SK-N-SH (cell line): ENCODE results near the gene PLVAP. TPM values are rescaled to one million over a fixed set of nuclear protein-coding genes. Genes with fewer than 3 reads are reported as not detected.
A peak's percentile ranks its signal among the peaks of the same experiment; 100 is the strongest.

Source experiments
- CTCF ChIA-PET: fragments of 300-600, 350-600 bp; formaldehyde crosslinking; extraction: SDS; loops from one replicate; lab custom pipeline; 2021; lab: Yijun Ruan, JAX
- POLR2A ChIA-PET: fragments of 350-600 bp; sonication (Branson Sonifier 250); formaldehyde crosslinking; extraction: SDS; loops from one replicate; lab custom pipeline; 2020; ENCODE audit warnings: antibody characterized with exemption, inconsistent platforms; lab: Yijun Ruan, JAX
- DNase-seq: peaks from one replicate; pipeline ENCODE4 v3.0.0; 2012
- H2AFZ ChIP-seq: fragments of 200-600 bp; sonication (generic); 2 replicates; pipeline ENCODE4 v1.8.1; 2016; ENCODE audit warnings: antibody characterized with exemption, mild to moderate bottlenecking, low read depth
- H3F3A ChIP-seq: fragments of 200-600 bp; sonication (generic); replicated peaks from 2 replicates; pipeline ENCODE3; 2016; ENCODE audit warnings: antibody characterized with exemption, mild to moderate bottlenecking; ENCODE audit not compliant: insufficient read depth
- H3K27ac ChIP-seq, 2 experiments: fragments of 200-500 bp in 1 of 2; fragments of 200-600 bp in 1 of 2; sonication (Bioruptor generic) in 1 of 2; sonication (generic), shearing (Covaris generic) in 1 of 2; 2 replicates each; pipeline versions ENCODE4 v1.5.1 to v1.6.1; 2014 to 2016; ENCODE audit warnings: low read depth in 2 of 2, inconsistent platforms in 1 of 2, low read length in 1 of 2, mild to moderate bottlenecking in 1 of 2, mixed read lengths in 1 of 2
- H3K27me3 ChIP-seq: fragments of 200-600 bp; sonication (generic), shearing (Covaris generic); 2 replicates; pipeline ENCODE4 v1.6.1; 2016; ENCODE audit warnings: mixed run types; ENCODE audit not compliant: insufficient read depth
- H3K36me3 ChIP-seq, 2 experiments: fragments of 200-500 bp in 1 of 2; fragments of 200-600 bp in 1 of 2; sonication (Bioruptor generic) in 1 of 2; sonication (generic) in 1 of 2; replicated peaks in 1 of 2; 2 replicates each; pipeline versions ENCODE3 to v1.5.1; 2014 to 2016; ENCODE audit warnings: low read length in 1 of 2, mild to moderate bottlenecking in 1 of 2; ENCODE audit not compliant: insufficient read depth in 2 of 2, control insufficient read depth in 1 of 2
- H3K4me1 ChIP-seq, 2 experiments: fragments of 200-500 bp in 1 of 2; fragments of 200-600 bp in 1 of 2; sonication (Bioruptor generic) in 1 of 2; sonication (generic), shearing (Covaris generic) in 1 of 2; 2 replicates each; pipeline versions ENCODE4 v1.5.1 to v1.6.1; 2014 to 2016; ENCODE audit warnings: low read depth in 1 of 2, low read length in 1 of 2, mixed run types in 1 of 2; ENCODE audit not compliant: insufficient read depth in 2 of 2, control insufficient read depth in 1 of 2
- H3K4me2 ChIP-seq: fragments of 200-600 bp; sonication (generic), shearing (Covaris generic); 2 replicates; pipeline ENCODE4 v1.6.1; 2017; ENCODE audit warnings: mixed run types
- H3K4me3 ChIP-seq, 2 experiments: fragments of 200-500 bp in 1 of 2; fragments of 200-600 bp in 1 of 2; sonication (Bioruptor generic) in 1 of 2; sonication (generic), shearing (Covaris generic) in 1 of 2; 2 replicates each; pipeline versions ENCODE4 v1.5.1 to v1.8.1; 2014 to 2016; ENCODE audit warnings: low read depth in 2 of 2, inconsistent platforms in 1 of 2, low read length in 1 of 2, mild to moderate bottlenecking in 1 of 2, mixed read lengths in 1 of 2, moderate library complexity in 1 of 2
- H3K79me2 ChIP-seq: fragments of 200-600 bp; sonication (generic); 2 replicates; pipeline ENCODE4 v1.8.1; 2017; ENCODE audit warnings: mild to moderate bottlenecking; ENCODE audit not compliant: insufficient read depth
- H3K9ac ChIP-seq: fragments of 200-600 bp; sonication (generic); 2 replicates; pipeline ENCODE4 v1.6.1; 2017; ENCODE audit warnings: mixed run types
- H3K9me2 ChIP-seq: fragments of 200-600 bp; sonication (generic); 2 replicates; pipeline ENCODE4 v1.6.1; 2017; ENCODE audit warnings: mixed run types
- H3K9me3 ChIP-seq: fragments of 200-600 bp; sonication (generic); 2 replicates; pipeline ENCODE4 v1.6.1; 2017; ENCODE audit warnings: mixed run types, mild to moderate bottlenecking, moderate library complexity
- H4K20me1 ChIP-seq: fragments of 200-600 bp; sonication (generic); 2 replicates; pipeline ENCODE4 v1.6.1; 2017; ENCODE audit warnings: mild to moderate bottlenecking, mixed run types; ENCODE audit not compliant: insufficient read depth
- IRF3 ChIP-seq: fragments of 150-350 bp; IDR thresholded peaks from 2 replicates; pipeline ENCODE4 v1.6.1; 2016; ENCODE audit warnings: mild to moderate bottlenecking, low read depth, low read length
- MEF2A ChIP-seq: IDR thresholded peaks from 2 replicates; pipeline ENCODE4 v1.4.0; 2012; ENCODE audit warnings: low read depth, borderline replicate concordance
- NFIC ChIP-seq: IDR thresholded peaks from 2 replicates; pipeline ENCODE4 v1.4.0; 2012; ENCODE audit warnings: borderline replicate concordance
- PBX3 ChIP-seq: IDR thresholded peaks from 2 replicates; pipeline ENCODE4; 2012
- RCOR1 ChIP-seq: fragments of 150-350 bp; IDR thresholded peaks from 2 replicates; pipeline ENCODE4 v1.6.1; 2017; ENCODE audit warnings: antibody characterized with exemption, low read length
- RXRA ChIP-seq: IDR thresholded peaks from 2 replicates; pipeline ENCODE4 v1.4.0; 2012; ENCODE audit warnings: low read depth, mild to moderate bottlenecking, borderline replicate concordance
- SIN3A ChIP-seq: IDR thresholded peaks from 2 replicates; pipeline ENCODE4 v1.6.1; 2012; ENCODE audit warnings: low read depth, mild to moderate bottlenecking, low read length, moderate library complexity, borderline replicate concordance
- TCF12 ChIP-seq: IDR thresholded peaks from 2 replicates; pipeline ENCODE4 v1.4.0; 2012
- WGBS: methylation state at CpG from one replicate; pipeline ENCODE4 v1.1.6; 2017; ENCODE audit warnings: low lambda C conversion rate; 5-methylcytosine and 5-hydroxymethylcytosine counted together
- polyA plus RNA-seq, 3 experiments: library from polyadenylated mRNA; depleted of rRNA; stranded (reverse); fragments of >200 nt; gene quantifications; 2 replicates each; pipeline ENCODE4 v1.2.3, GENCODE V29; 2012
- TF ChIP-seq, protein P1 (sequence below): IDR thresholded peaks from 2 replicates; pipeline ENCODE4 v1.6.1; 2012; ENCODE audit warnings: mild to moderate bottlenecking, low read depth, low read length, moderate library complexity
- TF ChIP-seq, protein P2 (sequence below): fragments of 200-600 bp; sonication (generic); IDR thresholded peaks from 2 replicates; pipeline ENCODE4 v1.6.1; 2017; ENCODE audit warnings: antibody characterized with exemption, mild to moderate bottlenecking, moderate library complexity

Gene PLVAP
- polyA plus RNA-seq, 1 of the 3 experiments (the other 2 are of a cell fraction), result not detected

- TF ChIP-seq TCF12, result peak; percentile 97
- TF ChIP-seq, protein P1, sequence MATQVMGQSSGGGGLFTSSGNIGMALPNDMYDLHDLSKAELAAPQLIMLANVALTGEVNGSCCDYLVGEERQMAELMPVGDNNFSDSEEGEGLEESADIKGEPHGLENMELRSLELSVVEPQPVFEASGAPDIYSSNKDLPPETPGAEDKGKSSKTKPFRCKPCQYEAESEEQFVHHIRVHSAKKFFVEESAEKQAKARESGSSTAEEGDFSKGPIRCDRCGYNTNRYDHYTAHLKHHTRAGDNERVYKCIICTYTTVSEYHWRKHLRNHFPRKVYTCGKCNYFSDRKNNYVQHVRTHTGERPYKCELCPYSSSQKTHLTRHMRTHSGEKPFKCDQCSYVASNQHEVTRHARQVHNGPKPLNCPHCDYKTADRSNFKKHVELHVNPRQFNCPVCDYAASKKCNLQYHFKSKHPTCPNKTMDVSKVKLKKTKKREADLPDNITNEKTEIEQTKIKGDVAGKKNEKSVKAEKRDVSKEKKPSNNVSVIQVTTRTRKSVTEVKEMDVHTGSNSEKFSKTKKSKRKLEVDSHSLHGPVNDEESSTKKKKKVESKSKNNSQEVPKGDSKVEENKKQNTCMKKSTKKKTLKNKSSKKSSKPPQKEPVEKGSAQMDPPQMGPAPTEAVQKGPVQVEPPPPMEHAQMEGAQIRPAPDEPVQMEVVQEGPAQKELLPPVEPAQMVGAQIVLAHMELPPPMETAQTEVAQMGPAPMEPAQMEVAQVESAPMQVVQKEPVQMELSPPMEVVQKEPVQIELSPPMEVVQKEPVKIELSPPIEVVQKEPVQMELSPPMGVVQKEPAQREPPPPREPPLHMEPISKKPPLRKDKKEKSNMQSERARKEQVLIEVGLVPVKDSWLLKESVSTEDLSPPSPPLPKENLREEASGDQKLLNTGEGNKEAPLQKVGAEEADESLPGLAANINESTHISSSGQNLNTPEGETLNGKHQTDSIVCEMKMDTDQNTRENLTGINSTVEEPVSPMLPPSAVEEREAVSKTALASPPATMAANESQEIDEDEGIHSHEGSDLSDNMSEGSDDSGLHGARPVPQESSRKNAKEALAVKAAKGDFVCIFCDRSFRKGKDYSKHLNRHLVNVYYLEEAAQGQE, result 0 out of 2 replicates have a peak, but pooled peaks have one; percentile 47
- TF ChIP-seq PBX3, result no peak; the same call in 1 of the 2 replicates
- peak; percentile 2; the same call in 1 of the 2 replicates for TF ChIP-seq IRF3
- TF ChIP-seq, protein P2, sequence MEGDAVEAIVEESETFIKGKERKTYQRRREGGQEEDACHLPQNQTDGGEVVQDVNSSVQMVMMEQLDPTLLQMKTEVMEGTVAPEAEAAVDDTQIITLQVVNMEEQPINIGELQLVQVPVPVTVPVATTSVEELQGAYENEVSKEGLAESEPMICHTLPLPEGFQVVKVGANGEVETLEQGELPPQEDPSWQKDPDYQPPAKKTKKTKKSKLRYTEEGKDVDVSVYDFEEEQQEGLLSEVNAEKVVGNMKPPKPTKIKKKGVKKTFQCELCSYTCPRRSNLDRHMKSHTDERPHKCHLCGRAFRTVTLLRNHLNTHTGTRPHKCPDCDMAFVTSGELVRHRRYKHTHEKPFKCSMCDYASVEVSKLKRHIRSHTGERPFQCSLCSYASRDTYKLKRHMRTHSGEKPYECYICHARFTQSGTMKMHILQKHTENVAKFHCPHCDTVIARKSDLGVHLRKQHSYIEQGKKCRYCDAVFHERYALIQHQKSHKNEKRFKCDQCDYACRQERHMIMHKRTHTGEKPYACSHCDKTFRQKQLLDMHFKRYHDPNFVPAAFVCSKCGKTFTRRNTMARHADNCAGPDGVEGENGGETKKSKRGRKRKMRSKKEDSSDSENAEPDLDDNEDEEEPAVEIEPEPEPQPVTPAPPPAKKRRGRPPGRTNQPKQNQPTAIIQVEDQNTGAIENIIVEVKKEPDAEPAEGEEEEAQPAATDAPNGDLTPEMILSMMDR, result no peak
- peak; percentile 85; the same call in 1 of the 2 replicates for TF ChIP-seq RCOR1
- TF ChIP-seq SIN3A, result peak; percentile 98
- peak; percentile 98 for TF ChIP-seq NFIC
- no peak for TF ChIP-seq MEF2A
- TF ChIP-seq RXRA, result peak; percentile 19; the same call in 1 of the 2 replicates
- Histone ChIP-seq H3K27me3 (no peaks in the 10 kb centered on the region), H3K4me3 (peak overlapping the region in 1 of 2 experiments; percentile 73; a peak in 1 of 4 replicates), H3K9me2 (no peaks in the 10 kb centered on the region), H3K4me2 (peak overlapping the region; percentile 92), H4K20me1 (no peaks in the 10 kb centered on the region), H2AFZ (no peak overlapping the region), H3F3A (peaks cover 18% of the 10 kb centered on the region), H3K9me3 (no peaks in the 10 kb centered on the region), H3K9ac (no peak overlapping the region), H3K27ac (peak overlapping the region; percentile 12 to 84; a peak in 3 of 4 replicates), H3K36me3 (no peaks in the 10 kb centered on the region), H3K4me1 (peaks cover 12 to 32% of the 10 kb centered on the region in 2 experiments; a peak in 3 of 4 replicates), H3K79me2 (peaks cover 29% of the 10 kb centered on the region)
- ChIA-PET POLR2A (interaction anchor here (0.8 to 1.6 kb wide), 4 partner anchors 12 to 90 kb away, joined by 3 to 7 read pairs (median 5); partner anchors contain the start of gene USE1), CTCF (interaction anchor here (0.7 to 2.1 kb wide), 11 partner anchors 12 to 253 kb away, joined by 3 to 20 read pairs (median 3); no protein-coding TSS in a partner anchor)
- WGBS, result 0% methylated on average over 1 of the region's 7 CpGs
- no peak for DNase-seq
Observed at GRCh38 chr19:17305216-17305516, 72.0 kb downstream of the PLVAP start.
